K562 (cell line): Measurements from ENCODE around the gene FES. TPM values are rescaled to one million over a fixed set of nuclear protein-coding genes. Genes with fewer than 3 reads are reported as not detected.

ENCODE experiments used
- ARNT ChIP-seq, 2 experiments: fragments of 450-650 bp; IDR thresholded peaks; 2 replicates each; pipeline ENCODE4 v1.6.1; 2016; ENCODE audit warnings: mild to moderate bottlenecking in 1 of 2
- ATF7 ChIP-seq: fragments of 450-650 bp; IDR thresholded peaks from 2 replicates; pipeline ENCODE4 v1.7.1; 2014; ENCODE audit warnings: mild to moderate bottlenecking, moderate library complexity
- DACH1 ChIP-seq: fragments of 450-650 bp; IDR thresholded peaks from 2 replicates; pipeline ENCODE4 v1.6.1; 2018; ENCODE audit not compliant: partially characterized antibody
- PML ChIP-seq: IDR thresholded peaks from 2 replicates; pipeline ENCODE4 v1.6.1; 2012; ENCODE audit warnings: low read length, inconsistent platforms
- POLR3A ChIP-seq: IDR thresholded peaks from 2 replicates; pipeline ENCODE4 v1.6.1; 2011; ENCODE audit warnings: borderline replicate concordance, mild to moderate bottlenecking, moderate library complexity; ENCODE audit not compliant: insufficient read length, insufficient read depth; ENCODE audit errors: extremely low read depth
- RAD51 ChIP-seq: fragments of 450-650 bp; IDR thresholded peaks from 2 replicates; pipeline ENCODE4 v1.7.1; 2016; ENCODE audit warnings: low read depth, mild to moderate bottlenecking, borderline replicate concordance
- ZBTB40 ChIP-seq, 2 experiments: fragments of 450-650 bp in 1 of 2; sonication (generic) in 1 of 2; formaldehyde crosslinking in 1 of 2; IDR thresholded peaks; 2 replicates each; pipeline versions ENCODE4 v1.7.1 to v1.9.0; 2016 to 2022; ENCODE audit warnings: inconsistent platforms in 1 of 2, mild to moderate bottlenecking in 1 of 2, missing genetic modification reagents in 1 of 2
- ZNF778 ChIP-seq: fragments of 450-650 bp; formaldehyde crosslinking; IDR thresholded peaks from 2 replicates; pipeline ENCODE4 v1.4.0; 2020; ENCODE audit warnings: mild to moderate bottlenecking, moderate library complexity
- polyA plus RNA-seq, 8 experiments: library from polyadenylated mRNA; depleted of rRNA in 4 of 8; stranded (reverse) in 5 of 8; unstranded in 3 of 8; fragments of >200 nt; fragmentation: Nextera tagmentation in 2 of 8; fragmentation: Illumina TruSeq in 1 of 8; extraction: Ambion mirVana in 2 of 8; extraction: Trizol in 1 of 8; gene quantifications; 2 replicates each; pipeline versions ENCODE4 v1.2.1 to v1.2.3, GENCODE V29; 2011 to 2014; ENCODE audit warnings: inconsistent platforms in 1 of 8, missing spikeins in 1 of 8
- total RNA-seq, 7 experiments: library from RNA; depleted of rRNA in 6 of 7; stranded (reverse); fragments of >200 nt in 6 of 7; fragmentation: Illumina TruSeq in 2 of 7; extraction: Trizol in 2 of 7; gene quantifications; 2 replicates each; pipeline versions ENCODE4 v1.2.1 to v1.2.3, GENCODE V29; 2011 to 2021; ENCODE audit warnings: low replicate concordance in 1 of 7
- TF ChIP-seq, protein P1 (sequence below): sonication (generic); formaldehyde crosslinking; IDR thresholded peaks from 2 replicates; pipeline ENCODE4 v1.8.0; 2022; ENCODE audit warnings: mild to moderate bottlenecking, missing genetic modification reagents
- TF ChIP-seq, protein P2 (sequence below): fragments of 250-450 bp; sonication (Bioruptor Pico); IDR thresholded peaks from 2 replicates; pipeline ENCODE4 v1.5.0; 2021
- TF ChIP-seq, protein P3 (sequence below): fragments of 250-450 bp; sonication (Bioruptor Pico); IDR thresholded peaks from 2 replicates; pipeline ENCODE4 v1.4.0; 2020; ENCODE audit warnings: mild to moderate bottlenecking, moderate library complexity

Gene FES
- total and polyA plus RNA-seq, 9 of the 15 experiments (the other 6 are each of a cell fraction or from before 2014, with no cell fraction given) = 0.38 to 2.6 (median 0.82) TPM

- TF ChIP-seq, protein P1, sequence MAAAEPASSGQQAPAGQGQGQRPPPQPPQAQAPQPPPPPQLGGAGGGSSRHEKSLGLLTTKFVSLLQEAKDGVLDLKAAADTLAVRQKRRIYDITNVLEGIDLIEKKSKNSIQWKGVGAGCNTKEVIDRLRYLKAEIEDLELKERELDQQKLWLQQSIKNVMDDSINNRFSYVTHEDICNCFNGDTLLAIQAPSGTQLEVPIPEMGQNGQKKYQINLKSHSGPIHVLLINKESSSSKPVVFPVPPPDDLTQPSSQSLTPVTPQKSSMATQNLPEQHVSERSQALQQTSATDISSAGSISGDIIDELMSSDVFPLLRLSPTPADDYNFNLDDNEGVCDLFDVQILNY (CRISPR knock-in tag) = no peak
- no peak for TF ChIP-seq ZNF778
- TF ChIP-seq ZBTB40 (IDR thresholded peaks at IDR 0.05) = peak; percentile 42; the same call in 1 of the 2 replicates
- TF ChIP-seq ZBTB40 (CRISPR knock-in tag; IDR thresholded peaks at IDR 0.05) = no peak
- TF ChIP-seq, protein P2, sequence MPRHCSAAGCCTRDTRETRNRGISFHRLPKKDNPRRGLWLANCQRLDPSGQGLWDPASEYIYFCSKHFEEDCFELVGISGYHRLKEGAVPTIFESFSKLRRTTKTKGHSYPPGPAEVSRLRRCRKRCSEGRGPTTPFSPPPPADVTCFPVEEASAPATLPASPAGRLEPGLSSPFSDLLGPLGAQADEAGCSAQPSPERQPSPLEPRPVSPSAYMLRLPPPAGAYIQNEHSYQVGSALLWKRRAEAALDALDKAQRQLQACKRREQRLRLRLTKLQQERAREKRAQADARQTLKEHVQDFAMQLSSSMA (CRISPR knock-in tag) = no peak
- TF ChIP-seq DACH1 = peak; percentile 84
- peak; percentile 82 for TF ChIP-seq RAD51
- TF ChIP-seq, protein P3, sequence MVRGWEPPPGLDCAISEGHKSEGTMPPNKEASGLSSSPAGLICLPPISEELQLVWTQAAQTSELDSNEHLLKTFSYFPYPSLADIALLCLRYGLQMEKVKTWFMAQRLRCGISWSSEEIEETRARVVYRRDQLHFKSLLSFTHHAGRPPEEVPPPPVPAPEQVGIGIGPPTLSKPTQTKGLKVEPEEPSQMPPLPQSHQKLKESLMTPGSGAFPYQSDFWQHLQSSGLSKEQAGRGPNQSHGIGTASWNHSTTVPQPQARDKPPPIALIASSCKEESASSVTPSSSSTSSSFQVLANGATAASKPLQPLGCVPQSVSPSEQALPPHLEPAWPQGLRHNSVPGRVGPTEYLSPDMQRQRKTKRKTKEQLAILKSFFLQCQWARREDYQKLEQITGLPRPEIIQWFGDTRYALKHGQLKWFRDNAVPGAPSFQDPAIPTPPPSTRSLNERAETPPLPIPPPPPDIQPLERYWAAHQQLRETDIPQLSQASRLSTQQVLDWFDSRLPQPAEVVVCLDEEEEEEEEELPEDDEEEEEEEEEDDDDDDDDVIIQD = no peak
- peak; percentile 98 to 99 for TF ChIP-seq ARNT (IDR thresholded peaks at IDR 0.05)
- TF ChIP-seq ATF7 = peak; percentile 89
- TF ChIP-seq POLR3A = no peak
- TF ChIP-seq PML = peak; percentile 100
Observed at GRCh38 chr15:90901175-90902039, 17.1 kb downstream of the FES start (continued).
